Measurements from ENCODE around the gene PMF1. TPM values are rescaled to one million over a fixed set of nuclear protein-coding genes. Genes with fewer than 3 reads are reported as not detected.

PMF1 gene
- total RNA-seq, 4 donors from 2014 or later = 40.8 to 64.9 (median 53.5) TPM

DNA sequence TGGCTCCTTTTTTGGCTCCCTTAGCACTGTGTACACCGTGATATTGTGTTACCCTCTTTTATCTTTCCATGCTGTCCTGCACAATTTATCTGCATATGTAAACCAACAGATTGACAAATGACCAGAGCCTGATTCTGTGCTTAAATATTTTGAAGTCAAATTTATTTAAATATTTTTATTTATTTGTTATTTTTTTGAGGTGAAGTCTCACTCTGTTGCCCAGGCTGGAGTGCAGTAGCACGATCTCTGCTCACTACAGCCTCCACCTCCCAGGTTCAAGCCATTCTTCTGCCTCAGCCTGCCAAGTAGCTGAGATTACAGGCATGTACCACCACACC is 12.8 kb downstream of the PMF1 start:
- intact Hi-C loops (cut with DNase I) = loop anchor here (5.0 kb wide), 2 partner anchors 88 to 133 kb away; no protein-coding TSS in a partner anchor
- peaks cover 8 to 92% (median 12%) of the 10 kb centered on the region in 3 donors for H3K36me3 ChIP-seq

GRCh38 chr1:156226116-156226538 is 13.3 kb downstream of the PMF1 start:
- DNase-seq = no peak
- WGBS, 2 donors = 70 to 71% methylated on average over 2 of the region's 2 CpGs
- peaks cover 8 to 91% (median 9%) of the 10 kb centered on the region in 3 donors for H3K36me3 ChIP-seq
- H3K27ac ChIP-seq = peak overlapping the region in 1 of 4 donors; percentile 1
- peaks cover 0 to 12% (median 0%) of the 10 kb centered on the region in 3 donors for H3K4me1 ChIP-seq
- TF ChIP-seq, protein P1, sequence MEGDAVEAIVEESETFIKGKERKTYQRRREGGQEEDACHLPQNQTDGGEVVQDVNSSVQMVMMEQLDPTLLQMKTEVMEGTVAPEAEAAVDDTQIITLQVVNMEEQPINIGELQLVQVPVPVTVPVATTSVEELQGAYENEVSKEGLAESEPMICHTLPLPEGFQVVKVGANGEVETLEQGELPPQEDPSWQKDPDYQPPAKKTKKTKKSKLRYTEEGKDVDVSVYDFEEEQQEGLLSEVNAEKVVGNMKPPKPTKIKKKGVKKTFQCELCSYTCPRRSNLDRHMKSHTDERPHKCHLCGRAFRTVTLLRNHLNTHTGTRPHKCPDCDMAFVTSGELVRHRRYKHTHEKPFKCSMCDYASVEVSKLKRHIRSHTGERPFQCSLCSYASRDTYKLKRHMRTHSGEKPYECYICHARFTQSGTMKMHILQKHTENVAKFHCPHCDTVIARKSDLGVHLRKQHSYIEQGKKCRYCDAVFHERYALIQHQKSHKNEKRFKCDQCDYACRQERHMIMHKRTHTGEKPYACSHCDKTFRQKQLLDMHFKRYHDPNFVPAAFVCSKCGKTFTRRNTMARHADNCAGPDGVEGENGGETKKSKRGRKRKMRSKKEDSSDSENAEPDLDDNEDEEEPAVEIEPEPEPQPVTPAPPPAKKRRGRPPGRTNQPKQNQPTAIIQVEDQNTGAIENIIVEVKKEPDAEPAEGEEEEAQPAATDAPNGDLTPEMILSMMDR (IDR thresholded peaks at IDR 0.05) = no peak
- no peak for TF ChIP-seq POLR2A (IDR thresholded peaks at IDR 0.05)
- no peaks in the 10 kb centered on the region for H3K9me3 ChIP-seq
- no peaks in the 10 kb centered on the region for H3K27me3 ChIP-seq
- intact Hi-C loops (cut with DNase I) = loop anchor here (5.0 kb wide), 2 partner anchors 89 to 134 kb away; no protein-coding TSS in a partner anchor
- H3K4me3 ChIP-seq = no peak overlapping the region

More for the DNA sequence above, 12.8 kb downstream of the PMF1 start:
- H3K4me1 ChIP-seq = peaks cover 0 to 12% (median 0%) of the 10 kb centered on the region in 3 donors
- no peak overlapping the region for H3K4me3 ChIP-seq
- TF ChIP-seq POLR2A (IDR thresholded peaks at IDR 0.05) = no peak
- TF ChIP-seq, protein P1 (IDR thresholded peaks at IDR 0.05) = peak in 1 of 6 experiments; percentile 1
- H3K27me3 ChIP-seq = no peaks in the 10 kb centered on the region
- DNase-seq = no peak
- H3K9me3 ChIP-seq = no peaks in the 10 kb centered on the region
- WGBS, 2 donors = 9 to 17% methylated on average over 2 of the region's 2 CpGs
- H3K27ac ChIP-seq = peak overlapping the region in 2 of 4 donors; percentile 1 to 29

DNA sequence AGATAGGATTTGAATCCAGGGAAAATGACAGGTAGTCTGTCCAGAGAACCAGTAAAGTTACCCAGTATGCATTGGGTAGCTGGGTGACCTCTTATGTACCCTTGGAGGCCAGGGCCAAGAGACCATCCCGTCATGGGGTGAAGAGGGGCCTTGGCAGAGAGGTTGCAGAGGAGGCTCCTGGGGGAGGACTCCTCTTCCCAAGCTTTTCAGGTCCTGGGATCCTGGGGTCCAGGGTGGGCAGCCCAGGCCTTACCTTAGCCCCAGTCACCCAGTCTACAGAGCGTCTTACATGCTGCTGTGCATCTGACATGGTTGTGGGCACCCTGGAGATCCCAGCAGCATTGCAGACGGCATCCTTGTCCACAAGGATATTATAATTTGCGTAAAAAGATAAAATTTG is 14.0 kb downstream of the PMF1 start:
- Histone ChIP-seq H3K36me3 (peaks cover 4 to 91% (median 8%) of the 10 kb centered on the region in 3 donors), H3K4me3 (no peak overlapping the region), H3K9me3 (no peaks in the 10 kb centered on the region), H3K27me3 (no peaks in the 10 kb centered on the region), H3K4me1 (peaks cover 0 to 12% (median 0%) of the 10 kb centered on the region in 3 donors), H3K27ac (no peak overlapping the region)
- TF ChIP-seq, protein P1 (IDR thresholded peaks at IDR 0.05) = no peak
- TF ChIP-seq POLR2A (IDR thresholded peaks at IDR 0.05) = no peak
- intact Hi-C loops (cut with DNase I) = loop anchor here (5.0 kb wide), 2 partner anchors 89 to 134 kb away; no protein-coding TSS in a partner anchor
- DNase-seq = no peak
- 84 to 97% methylated on average over 3 of the region's 4 CpGs for WGBS, 2 donors

- H3K9me3 ChIP-seq = no peaks in the 10 kb centered on the region
- no peak overlapping the region for H3K27ac ChIP-seq
- peaks cover 0 to 12% (median 0%) of the 10 kb centered on the region in 3 donors for H3K4me1 ChIP-seq
- intact Hi-C loops (cut with DNase I) = loop anchor here (5.0 kb wide), 2 partner anchors 91 to 136 kb away; no protein-coding TSS in a partner anchor
- no peak for DNase-seq
- no peak for TF ChIP-seq POLR2A (IDR thresholded peaks at IDR 0.05)
- TF ChIP-seq, protein P1 (IDR thresholded peaks at IDR 0.05) = no peak
- WGBS, 2 donors = 79 to 87% methylated on average over 7 of the region's 7 CpGs
- H3K36me3 ChIP-seq = peaks cover 0 to 91% (median 7%) of the 10 kb centered on the region in 3 donors
- H3K4me3 ChIP-seq = no peak overlapping the region
- H3K27me3 ChIP-seq = no peaks in the 10 kb centered on the region
Measured at GRCh38 chr1:156228501-156228900, 15.7 kb downstream of the PMF1 start.

DNA sequence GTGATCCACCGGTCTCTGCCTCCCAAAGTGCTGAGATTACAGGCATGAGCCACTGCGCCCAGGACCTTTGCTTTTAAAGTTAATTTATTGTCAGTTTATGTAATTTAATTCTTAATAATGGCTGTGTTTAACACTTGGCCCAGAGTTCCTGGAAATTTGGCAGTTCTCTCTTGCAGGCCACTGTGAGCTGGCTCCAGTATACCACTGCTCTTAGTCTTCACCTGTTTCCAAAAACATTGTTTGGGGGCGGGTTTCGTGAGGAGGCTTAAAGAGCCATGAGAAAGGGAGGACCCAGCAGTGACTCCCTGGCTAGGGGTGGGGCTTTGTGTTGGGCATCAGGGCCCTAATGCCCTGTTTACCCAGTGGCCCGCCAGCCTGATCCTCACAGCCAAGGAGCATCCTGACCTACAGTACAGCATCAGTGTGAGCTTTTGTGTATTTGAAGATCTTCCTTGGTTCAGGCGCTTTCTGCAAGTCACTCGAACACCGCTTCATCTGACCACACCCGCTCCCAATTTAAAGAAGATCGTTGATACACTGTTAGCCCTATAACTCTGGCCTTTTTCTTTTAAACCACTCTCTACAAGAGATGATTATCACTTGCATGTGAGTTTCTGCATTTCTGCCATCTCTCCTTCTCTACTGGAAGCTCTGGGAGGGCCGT is 17.1 kb downstream of the PMF1 start:
- DNase-seq = no peak
- 83 to 90% methylated on average over 10 to 11 of the region's 11 CpGs for WGBS, 2 donors
- no peak for TF ChIP-seq POLR2A (IDR thresholded peaks at IDR 0.05)
- TF ChIP-seq, protein P1 (IDR thresholded peaks at IDR 0.05) = no peak
- Histone ChIP-seq H3K4me3 (no peak overlapping the region), H3K9me3 (no peaks in the 10 kb centered on the region), H3K4me1 (peaks cover 0 to 9% (median 0%) of the 10 kb centered on the region in 3 donors), H3K27ac (no peak overlapping the region), H3K27me3 (no peaks in the 10 kb centered on the region), H3K36me3 (peaks cover 0 to 91% (median 8%) of the 10 kb centered on the region in 3 donors)
- intact Hi-C loops (cut with DNase I) = loop anchor here (5.0 kb wide), 2 partner anchors 93 to 138 kb away; no protein-coding TSS in a partner anchor

Measured in esophagus squamous epithelium (tissue), 5 donors.